ENCODE results near the gene LSM3. TPM values are rescaled to one million over a fixed set of nuclear protein-coding genes. Genes with fewer than 3 reads are reported as not detected.

LSM3 gene
- polyA plus RNA-seq, 2 donors, result 5.3 to 10.8 TPM

GRCh38 chr3:14248477-14248848 is 69.8 kb downstream of the LSM3 start:
- Histone ChIP-seq H3K36me3 (ENCODE audit: control insufficient read depth in 2 of 2, insufficient read depth in 2 of 2, low read length in 1 of 2) (no peaks in the 10 kb centered on the region), H3K4me1 (ENCODE audit: control insufficient read depth in 2 of 2, insufficient read depth in 2 of 2, low read length in 1 of 2) (peaks cover 4 to 14% of the 10 kb centered on the region in 2 donors), H3K4me3 (ENCODE audit: low read depth in 1 of 2, low read length in 2 of 2) (no peak overlapping the region), H3K27me3 (ENCODE audit: control insufficient read depth in 1 of 2, insufficient read depth in 2 of 2, low read length in 2 of 2) (no peaks in the 10 kb centered on the region), H3K9me3 (ENCODE audit: control insufficient read depth in 2 of 2, insufficient read depth in 1 of 2, low read depth in 1 of 2, low read length in 1 of 2) (no peaks in the 10 kb centered on the region), H3K27ac (ENCODE audit: low read depth in 2 of 2, low read length in 1 of 2) (no peak overlapping the region)
- 84% methylated on average over 3 of the region's 3 CpGs for WGBS, 2 donors

GRCh38 chr3:14248849-14249523 is 70.4 kb downstream of the LSM3 start:
- peaks cover 2 to 11% of the 10 kb centered on the region in 2 donors for H3K4me1 ChIP-seq (ENCODE audit: control insufficient read depth in 2 of 2, insufficient read depth in 2 of 2, low read length in 1 of 2)
- 48 to 53% methylated on average over 5 of the region's 5 CpGs for WGBS, 2 donors
- no peaks in the 10 kb centered on the region for H3K9me3 ChIP-seq (ENCODE audit: control insufficient read depth in 2 of 2, insufficient read depth in 1 of 2, low read depth in 1 of 2, low read length in 1 of 2)
- no peaks in the 10 kb centered on the region for H3K27me3 ChIP-seq (ENCODE audit: control insufficient read depth in 1 of 2, insufficient read depth in 2 of 2, low read length in 2 of 2)
- H3K27ac ChIP-seq (ENCODE audit: low read depth in 2 of 2, low read length in 1 of 2), result no peak overlapping the region
- no peak overlapping the region for H3K4me3 ChIP-seq (ENCODE audit: low read depth in 1 of 2, low read length in 2 of 2)
- no peaks in the 10 kb centered on the region for H3K36me3 ChIP-seq (ENCODE audit: control insufficient read depth in 2 of 2, insufficient read depth in 2 of 2, low read length in 1 of 2)

Other genes with a start within 250 kb of the LSM3 start
- 10 to 100 TPM in 1 of 2 donors, 1 to 10 TPM in 1; 6.5 to 14.9 TPM for gene CHCHD4, start 53.9 kb upstream of the LSM3 start, polyA plus RNA-seq
- 10 to 100 TPM; 41.4 to 45.6 TPM for gene TMEM43, start 53.8 kb upstream of the LSM3 start, polyA plus RNA-seq
- 10 to 100 TPM; 12.1 to 12.6 TPM for gene XPC, start 216 bp upstream of the LSM3 start, polyA plus RNA-seq
- 1 to 10 TPM; 2.5 to 3.8 TPM for gene SLC6A6, start 223.8 kb downstream of the LSM3 start, polyA plus RNA-seq

Data from esophagus (tissue), 2 donors.